ENCODE measurements around the gene EXOC6B.

EXOC6B gene

DNA sequence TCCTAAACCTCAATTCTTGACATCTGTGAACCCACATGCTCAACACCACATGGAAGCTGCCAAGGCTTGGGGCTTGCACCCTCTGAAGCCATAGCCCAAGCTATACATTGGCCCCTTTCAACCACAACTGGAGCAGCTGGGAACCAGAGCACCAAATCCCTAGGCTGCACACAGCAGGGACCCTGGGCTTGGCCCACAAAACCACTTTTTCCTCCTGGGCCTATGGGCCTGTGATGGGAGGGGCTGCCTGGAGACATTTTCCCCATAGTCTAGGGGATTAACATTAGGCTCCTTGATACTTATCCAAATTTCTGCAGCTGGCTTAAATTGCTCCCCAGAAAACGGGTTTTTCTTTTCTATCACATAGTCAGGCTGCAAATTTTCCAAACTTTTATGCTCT is 40.3 kb downstream of the EXOC6B start:
- no peak for DNase-seq

DNA sequence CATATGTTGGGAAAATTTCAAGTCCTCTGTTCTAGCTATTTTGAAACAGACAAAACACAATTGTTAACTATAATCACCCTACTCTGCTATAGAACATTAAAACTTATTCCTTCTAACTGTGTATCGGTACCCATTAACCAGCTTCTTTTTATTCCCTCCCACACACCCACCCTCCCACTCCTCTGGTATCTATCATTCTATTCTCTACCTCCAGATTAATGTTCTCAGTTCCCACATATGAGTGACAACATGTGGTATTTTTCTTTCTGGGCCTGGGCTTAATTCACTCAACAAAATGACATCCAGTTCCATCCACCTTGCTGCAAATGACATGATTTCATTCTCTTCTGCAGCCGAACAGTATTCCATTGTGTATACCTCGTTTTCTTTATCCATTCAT is 43.3 kb downstream of the EXOC6B start:
- DNase-seq = no peak

DNA sequence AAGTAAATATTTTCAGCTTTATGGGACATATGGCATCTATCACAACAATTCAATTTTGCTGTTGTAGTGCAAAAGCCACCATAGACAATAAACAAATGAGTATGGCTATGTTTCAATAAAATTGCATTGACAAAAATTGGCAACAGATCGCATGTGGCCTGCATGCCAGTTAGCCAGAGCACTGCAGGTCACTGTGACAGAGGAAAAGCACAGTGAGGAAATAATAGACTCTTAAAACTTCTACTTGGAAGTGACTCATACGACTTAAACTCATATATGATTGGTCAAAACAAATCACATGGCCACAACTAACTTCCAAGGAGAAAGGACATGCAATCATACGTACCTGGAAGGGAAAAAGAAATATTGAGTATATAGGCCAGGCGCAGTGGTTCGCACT is 44.4 kb downstream of the EXOC6B start:
- no peak for DNase-seq

DNA sequence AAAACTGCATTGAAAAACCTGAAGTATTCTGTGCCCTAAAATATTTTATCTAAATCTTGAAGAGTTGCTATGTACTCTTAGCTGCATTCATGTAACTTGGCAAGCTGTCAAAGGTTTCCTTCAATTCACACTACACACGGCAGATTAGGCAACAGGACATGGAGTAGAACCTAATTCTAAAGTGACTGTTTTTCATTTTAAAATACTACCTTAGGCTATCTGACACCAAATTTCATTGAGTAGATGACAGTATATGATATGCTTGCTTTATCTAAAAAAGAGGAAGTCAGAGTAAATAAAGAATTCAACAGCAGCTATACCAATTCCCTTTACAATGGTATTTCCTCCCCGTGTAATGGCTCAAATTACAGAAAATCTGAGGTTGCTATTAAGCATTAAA is 45.4 kb downstream of the EXOC6B start:
- DNase-seq = peak in 1 of 2 experiments; percentile 5

DNA sequence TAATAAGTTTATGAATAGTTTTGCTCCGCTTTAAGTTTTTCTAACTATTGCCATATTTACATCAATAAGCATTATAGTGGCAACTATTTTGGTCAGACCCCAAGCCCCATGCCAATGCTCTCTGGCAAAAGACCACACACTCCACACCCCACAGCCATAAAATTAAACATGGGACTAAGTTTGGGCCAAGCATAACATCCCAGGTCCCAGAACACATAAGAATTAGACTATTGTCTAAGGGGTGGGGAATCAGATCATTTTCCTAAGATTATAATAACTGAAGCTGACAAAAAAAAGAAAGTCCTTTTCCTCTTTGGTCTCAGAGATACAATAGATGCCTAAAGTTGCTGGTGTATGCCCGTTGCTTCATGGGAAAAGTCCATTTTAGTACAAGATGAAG is 46.3 kb downstream of the EXOC6B start:
- DNase-seq = no peak

DNA sequence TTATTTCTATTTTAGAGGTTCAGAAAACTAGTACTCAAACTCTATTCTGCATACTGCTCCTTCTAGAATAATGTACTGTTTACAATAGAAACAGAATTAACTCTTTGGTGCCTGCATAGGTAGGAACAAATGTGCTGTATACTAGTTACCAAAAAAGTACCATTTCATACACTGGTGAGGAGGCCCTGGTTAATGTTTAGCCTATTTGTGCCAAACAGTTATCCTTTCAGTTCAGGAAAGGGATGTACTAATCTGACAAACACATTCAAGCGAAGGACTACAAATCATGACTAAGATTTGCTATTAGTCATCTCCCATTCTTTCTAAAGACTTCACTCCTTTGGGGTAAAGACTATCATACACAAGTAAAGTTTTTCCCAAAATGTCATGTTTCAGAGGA is 47.4 kb downstream of the EXOC6B start:
- no peak for DNase-seq

DNA sequence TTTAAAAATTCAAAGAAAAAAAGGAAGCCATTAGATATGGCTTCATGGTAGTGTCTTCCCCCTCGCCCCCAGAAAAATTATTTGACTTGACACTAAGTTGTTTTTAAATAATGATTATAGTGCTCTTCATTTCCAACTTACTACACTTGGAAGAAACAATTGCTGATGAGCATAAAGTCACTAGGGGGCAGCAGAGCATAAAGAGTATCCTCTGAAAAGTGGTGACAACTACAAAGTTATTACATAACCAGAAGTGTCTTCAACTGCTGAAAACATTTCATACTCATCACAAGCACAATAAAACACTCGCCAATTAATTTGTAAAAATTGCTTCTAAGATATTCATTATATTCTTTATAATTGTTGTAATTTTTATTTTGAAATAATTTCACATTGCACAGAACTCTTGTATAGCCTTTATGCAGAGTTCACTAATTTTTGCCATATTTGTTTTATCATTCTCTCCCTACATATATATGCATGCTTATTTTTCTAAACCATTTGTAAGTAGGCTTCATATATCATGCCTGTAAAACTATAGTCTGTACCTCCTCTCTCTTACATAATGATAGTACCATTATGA is 54.9 kb downstream of the EXOC6B start:
- peak; percentile 11 to 60 for DNase-seq

DNA sequence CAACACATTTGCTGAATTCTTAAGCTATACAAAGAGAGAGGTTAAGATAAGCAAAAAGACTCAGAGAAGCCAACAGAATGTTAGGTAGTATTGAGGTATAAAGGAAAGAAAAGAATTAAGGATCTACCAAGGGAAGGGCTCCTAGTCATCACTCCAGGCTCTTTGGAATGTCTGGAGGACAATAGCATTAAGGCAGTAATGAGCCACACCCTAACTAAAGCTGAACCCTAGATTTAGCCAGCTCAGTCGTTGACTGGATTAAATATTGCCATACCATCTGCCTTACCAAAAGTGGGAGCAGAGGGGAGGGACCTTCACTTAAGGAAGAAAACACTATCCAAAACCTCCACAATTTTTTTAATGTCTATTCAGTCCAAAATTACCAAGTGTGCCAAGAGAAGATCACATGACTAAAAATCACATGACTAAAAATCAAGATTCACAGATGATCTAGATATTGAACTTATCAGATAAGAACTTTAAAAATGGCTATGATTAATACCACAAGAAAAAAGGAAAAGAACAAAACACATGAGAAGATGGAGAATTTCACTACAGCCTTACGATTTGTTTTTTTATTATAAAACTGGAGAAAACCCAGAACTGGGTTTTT is 59.7 kb downstream of the EXOC6B start:
- DNase-seq = no peak

DNA sequence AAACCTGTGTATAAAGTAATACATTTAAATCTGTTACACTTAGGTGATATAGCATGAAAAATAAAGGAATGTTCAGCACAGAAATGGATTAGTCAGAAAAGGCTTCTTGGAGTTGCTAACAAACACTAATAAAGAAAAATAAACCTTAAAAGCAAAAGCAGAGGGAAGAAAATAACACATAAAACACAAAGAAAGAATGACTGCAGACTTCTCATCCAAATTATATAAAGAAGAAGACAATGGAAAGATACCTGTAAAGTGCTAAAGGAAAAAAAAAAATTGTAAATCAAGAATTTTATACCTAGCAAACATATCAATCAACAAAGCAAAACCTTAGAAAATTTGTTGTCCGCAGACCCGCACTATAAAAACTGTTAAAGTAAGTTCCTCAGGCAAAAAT is 63.6 kb downstream of the EXOC6B start:
- DNase-seq = no peak

DNA sequence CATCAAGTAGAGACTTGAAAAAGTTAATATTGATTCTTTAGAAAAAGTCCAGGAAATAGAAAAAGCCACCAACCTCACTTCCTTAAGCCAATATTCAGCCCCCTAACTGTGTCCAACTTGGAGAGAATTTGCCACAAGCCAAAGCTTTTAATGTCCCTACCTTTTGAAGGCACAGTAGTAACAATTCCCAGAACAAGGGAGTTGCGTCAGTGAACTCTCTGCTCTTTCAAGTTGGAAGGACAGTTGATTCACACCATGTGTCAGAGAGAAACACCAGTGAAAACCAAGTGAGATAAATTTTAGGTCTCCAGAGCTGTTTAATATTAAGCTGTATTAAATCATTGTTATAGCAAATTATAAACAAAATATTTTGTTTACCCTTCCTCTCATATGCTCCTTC is 66.1 kb downstream of the EXOC6B start:
- no peak for DNase-seq

DNA sequence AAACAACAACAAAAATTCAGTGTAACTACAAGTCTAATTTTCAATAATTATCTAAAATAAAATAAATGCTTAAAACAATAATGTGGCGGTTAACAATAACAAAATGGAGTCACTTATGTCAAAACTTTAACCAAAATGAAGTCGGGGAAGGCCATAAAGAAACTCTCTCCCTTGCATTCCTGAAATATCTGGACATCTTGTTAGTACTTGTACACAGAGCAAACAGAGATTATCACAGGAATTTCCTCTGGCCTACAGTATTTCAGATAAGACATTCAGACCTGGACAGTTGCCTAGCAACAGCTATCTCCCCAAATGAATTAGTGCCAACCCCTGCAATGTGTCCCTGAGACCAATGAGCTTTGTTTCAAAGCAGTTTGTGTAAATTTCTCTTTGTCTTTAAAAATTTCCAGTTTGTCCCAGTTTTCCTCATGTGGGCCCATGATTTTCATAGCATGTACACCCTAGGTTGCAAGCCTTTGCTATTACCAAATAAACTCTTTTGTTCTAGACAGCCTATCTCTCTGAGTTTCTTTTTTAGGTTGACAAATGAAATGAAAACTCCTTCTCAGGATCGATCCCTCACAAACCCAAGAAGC is 68.6 kb downstream of the EXOC6B start:
- no peak for DNase-seq

DNA sequence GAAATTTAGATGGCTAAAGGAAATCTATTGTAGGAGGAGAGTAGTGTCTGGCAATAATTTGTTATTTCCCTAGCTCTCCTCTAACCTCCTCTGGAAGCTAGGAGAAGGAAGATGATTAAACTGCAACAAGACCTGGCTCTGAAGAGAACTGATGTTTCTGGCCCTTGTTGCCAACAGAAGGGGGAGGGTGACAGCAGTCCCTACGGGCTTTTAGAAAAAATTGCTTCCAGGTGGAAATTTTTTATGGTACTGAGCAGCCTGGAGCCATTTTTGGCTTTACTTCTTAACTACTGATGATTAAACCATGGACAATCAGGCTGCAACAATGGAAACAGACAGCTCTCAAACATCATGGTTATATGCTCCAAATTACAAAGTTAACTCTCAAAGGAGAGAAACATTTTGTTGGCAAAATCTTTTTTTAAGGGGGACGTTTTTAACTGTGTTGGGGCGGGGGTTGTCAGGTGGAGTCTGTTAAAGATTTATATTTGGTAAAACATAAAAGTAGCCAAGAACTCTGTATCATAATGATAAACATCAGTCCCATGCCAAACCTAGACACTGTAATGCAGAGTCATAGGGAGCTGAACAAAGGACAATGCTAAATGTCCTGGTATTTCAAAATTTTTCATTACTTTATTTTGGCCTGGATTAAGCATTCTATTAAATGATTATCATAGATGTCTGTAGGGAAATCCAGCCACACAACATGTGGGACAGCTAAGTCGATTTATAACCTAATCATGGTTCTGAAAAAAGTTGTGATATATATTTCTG is 70.0 kb downstream of the EXOC6B start:
- DNase-seq = peak; percentile 47 to 72

DNA sequence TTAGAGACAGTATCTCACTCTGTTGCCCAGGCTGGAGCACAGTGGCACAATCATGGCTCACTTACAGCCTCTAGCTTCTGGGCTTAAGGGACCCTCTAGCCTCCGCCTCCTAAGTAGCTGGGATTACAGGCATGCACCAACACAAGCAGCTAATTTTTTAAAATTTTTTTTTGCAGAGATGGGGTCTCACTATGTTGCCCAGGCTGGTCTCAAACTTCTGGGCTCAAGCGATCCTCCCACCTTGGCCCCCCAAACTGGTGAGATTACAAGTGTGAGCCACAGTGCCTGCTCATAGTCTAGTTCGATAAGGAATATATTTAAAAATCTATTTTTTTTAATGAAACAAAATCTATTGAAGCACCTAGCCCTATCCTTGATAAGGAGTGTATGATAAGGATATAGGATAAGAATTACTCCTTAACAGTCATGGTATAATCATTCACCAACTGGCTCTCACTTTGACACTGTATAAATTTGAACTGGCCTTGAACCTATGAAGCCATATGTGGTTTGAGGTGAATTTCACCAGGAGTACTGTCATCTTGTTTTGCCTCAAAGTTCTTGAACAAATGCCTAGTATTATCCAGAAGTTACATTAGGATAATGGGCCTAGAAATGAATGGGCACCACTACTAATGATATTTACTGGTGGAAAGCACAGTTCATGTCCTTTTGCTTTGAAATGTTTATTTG is 71.1 kb downstream of the EXOC6B start:
- DNase-seq = no peak

DNA sequence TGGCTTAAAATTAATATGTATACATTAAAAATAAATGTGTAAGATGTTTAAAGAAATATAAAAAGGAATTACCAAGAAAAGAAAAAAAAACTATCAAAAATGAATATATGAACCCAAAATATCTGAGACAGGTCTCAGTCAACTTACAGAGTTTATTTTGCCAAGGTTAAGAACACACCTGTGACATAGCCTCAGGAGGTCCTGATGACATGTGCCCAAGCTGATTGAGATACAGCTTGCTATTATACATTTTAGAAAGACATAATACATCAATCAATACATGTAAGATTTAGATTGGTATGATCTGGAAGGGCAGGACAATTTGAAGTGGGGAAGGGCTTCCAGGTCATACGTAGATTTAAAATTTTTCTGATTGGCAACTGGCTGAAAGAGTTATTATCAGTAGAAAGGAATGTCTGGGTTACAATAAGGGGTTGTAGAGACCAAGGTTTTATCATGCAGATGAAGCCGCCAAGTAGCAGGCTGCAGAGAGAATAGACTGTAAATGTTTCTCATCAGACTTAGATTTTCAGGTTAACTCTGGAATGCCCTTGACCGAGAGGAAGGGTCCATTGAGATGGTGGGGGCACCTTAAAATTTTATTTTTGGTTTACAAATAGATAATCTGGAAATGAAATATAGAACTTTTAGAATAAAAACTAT is 74.7 kb downstream of the EXOC6B start:
- no peak for DNase-seq

DNA sequence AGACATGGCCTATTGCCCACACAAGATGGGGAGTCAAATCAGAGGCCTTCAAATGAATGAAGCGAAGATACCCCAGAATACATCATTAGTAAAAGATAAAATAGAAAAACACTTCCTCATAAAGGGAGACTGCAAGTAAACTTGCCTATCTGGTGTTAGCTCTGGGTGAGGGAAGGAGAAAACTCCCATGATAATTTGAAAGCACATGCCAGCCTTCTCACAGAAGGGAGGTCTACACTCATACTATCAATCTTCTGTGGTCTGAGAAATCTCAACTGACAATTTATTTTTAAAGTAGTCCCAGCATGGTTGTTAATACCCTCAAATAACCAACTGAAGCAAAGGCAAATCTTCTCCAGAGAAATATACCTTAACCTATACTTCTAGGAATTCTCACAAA is 75.4 kb downstream of the EXOC6B start:
- DNase-seq = no peak

DNA sequence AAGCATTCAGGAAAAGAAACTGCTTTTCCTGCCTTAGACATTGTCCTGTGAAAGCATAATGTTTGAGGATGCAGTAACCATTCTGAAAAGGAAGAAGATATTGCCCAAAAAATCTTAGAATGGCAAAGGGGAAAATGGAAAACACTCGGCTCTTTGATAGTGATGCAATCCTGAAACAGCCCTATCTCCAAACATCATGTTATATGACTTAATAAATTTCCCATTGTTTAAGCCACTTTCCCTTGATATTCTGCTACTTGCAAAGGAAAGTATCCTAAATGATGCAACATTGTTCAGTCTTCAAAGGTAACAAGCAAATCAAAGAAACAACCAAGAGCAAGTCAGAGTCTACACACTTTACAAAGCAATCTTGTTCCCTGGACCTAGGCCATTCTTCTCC is 78.5 kb downstream of the EXOC6B start:
- DNase-seq = no peak

DNA sequence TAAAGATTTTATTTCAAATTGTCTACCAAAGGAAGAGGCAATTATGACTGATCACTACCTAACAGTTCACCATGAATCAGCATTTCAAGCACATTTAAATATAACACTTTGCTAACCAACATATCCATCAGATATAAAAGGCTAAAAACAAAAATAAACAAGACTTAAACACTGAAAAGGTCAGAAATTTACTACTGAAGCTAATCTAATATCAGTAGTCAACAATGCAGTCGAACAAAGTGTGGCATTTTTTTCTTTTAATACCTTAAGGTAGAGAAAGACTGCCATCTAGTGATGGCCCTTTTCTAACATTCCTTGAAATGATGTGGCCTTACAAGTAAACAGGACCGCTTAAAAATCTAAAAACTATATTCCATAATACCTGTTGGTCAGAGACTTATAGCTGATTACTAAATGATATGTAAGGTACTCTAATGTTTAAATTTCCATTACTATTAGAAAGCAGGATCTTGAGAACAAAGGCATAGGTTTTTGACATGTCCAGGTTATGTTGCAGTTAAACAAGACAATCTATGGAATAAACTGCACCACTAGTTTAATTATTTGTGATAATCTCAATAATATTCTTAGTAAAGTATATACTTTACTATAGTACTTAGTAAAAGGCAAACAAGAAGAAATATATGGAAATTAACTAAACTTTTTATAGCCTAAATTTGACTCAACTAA is 80.0 kb downstream of the EXOC6B start:
- peak; percentile 7 to 52 for DNase-seq

DNA sequence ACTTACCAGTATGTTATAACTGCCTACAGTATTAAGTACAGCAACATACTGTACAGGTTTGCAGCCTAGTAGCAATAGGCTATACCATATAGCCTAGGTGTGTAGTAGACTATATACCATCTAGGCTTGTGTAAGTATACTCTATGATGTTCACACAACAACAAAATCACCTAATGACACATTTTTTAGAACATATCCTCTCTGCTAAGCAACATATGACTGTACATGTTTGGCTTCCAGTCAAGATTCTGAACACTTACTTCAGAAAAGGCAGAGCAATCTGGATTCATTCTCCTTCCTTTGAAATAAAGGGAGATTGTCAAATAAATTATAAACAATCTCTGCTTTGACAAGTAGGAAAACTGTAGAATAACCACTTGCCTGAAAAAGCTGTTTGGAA is 81.8 kb downstream of the EXOC6B start:
- DNase-seq = no peak

DNA sequence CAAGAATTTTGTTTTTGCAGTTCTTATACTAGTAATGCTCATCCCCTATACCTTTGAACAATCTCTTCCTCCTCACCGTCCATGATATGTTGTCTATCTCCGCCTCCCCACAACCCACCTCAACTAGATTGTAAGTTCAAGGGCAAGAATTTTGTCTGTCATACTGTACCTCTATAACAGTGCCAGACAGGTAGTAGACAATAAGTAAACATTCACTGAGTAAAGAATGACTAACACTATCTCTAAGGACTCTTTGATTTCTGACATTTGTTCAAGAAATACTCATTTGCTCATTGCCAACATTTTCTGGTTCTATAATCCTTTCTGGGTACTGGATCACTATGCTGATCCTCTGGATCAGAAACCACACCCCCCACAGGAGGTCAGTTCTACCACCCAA is 82.4 kb downstream of the EXOC6B start:
- no peak for DNase-seq

DNA sequence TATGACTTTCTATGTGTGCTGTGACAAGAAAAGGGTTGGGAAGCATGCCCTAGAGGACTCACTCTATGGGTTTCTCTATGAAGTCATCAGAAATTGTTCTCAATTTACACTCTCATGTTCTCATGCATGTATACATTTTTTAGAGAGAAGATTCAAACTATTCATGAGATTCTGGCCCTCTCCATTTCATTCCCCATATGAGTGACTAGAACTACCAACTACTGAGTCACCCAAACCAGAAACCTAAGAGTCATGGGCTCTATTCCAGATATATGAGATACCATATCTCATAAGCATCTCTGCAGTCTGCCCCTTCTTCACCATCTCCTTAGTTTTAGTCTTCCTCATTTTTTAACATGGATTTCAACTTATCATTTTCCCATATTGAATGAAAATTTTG is 87.7 kb downstream of the EXOC6B start:
- DNase-seq = no peak

DNA sequence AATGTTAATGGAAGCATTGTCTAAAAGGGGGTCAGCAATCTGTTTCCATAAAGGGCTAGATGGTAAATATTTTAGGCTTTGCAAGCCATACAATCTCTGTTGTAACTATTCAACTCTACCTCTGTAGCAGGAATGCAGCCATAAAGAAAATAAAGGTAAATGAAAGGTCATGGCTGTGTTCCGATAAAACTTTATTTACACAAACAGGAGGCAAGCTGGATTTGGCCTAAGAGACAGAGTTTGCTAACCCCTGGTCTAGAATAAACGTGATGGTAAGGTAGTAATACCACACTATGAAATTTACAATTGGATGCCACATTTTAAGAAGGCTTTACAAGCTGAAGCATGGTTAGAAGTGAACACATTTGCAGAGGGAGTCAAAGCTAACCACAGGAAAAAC is 91.4 kb downstream of the EXOC6B start:
- DNase-seq = no peak

DNA sequence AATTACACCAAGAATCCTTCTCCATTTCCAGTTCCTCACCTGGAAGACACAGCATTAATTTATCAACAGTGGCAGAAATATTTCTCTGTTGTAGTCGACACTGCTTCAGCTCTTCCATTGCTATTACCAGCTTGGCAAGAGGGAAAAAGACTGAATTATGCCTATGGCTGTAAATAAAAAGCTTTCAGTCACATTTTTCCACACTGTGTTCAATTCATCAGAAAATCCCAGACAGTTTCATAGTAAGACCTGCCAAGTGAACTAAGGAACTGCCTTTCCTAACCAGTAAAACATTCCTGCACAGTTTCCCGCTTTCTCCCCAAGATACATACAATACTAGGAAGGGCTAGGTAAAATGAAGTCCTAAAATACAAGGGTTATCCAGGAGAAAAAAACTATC is 94.7 kb downstream of the EXOC6B start:
- no peak for DNase-seq
